H1 (cell line): ENCODE measurements around the gene BNIP5. TPM values are rescaled to one million over a fixed set of nuclear protein-coding genes. Genes with fewer than 3 reads are reported as not detected.

Experiments
- RNF2 ChIP-seq: fragments of 200-900, 300-1000 bp; sonication (generic); IDR thresholded peaks from 2 replicates; pipeline ENCODE4 v1.7.1; 2016; ENCODE audit warnings: borderline replicate concordance, low read depth, mild to moderate bottlenecking, antibody characterized with exemption, low read length; ENCODE audit not compliant: poor library complexity, severe bottlenecking; ENCODE audit errors: missing control alignments
- polyA plus RNA-seq, 7 experiments: library from polyadenylated mRNA; depleted of rRNA in 3 of 7; stranded (reverse) in 5 of 7; unstranded in 2 of 7; fragments of >200 nt in 5 of 7; fragments of 200-250 nt in 2 of 7; gene quantifications; 1 replicate in 5 of 7; 2 replicates in 1 of 7; 4 replicates in 1 of 7; pipeline versions ENCODE4 v1.2.1 to v1.2.3, GENCODE V29; 2011 to 2013; ENCODE audit warnings: missing spikeins in 2 of 7, mixed read lengths in 2 of 7
- total RNA-seq: library from RNA; stranded (reverse); fragmentation: NEBNext Ultra II Directional; extraction: Animal tissue kit (Norgen Biotek cat#: 25700); gene quantifications from 2 replicates; pipeline ENCODE4 v1.2.1, GENCODE V29; 2021

BNIP5 gene
- total and polyA plus RNA-seq, 2 of the 8 experiments (the other 6 are each of a cell fraction or from before 2014, with no cell fraction given) = not detected

- TF ChIP-seq RNF2 = no peak
These were observed 23.1 kb downstream of the BNIP5 start (continued) for GRCh38 chr6:36313649-36313936.
